Mesodermal cell (in vitro differentiated cells): ENCODE results near the gene AMIGO3.

ENCODE experiments used
- H3K27ac ChIP-seq: 2 replicates; pipeline ENCODE4 v1.7.0; 2013; ENCODE audit warnings: mild to moderate bottlenecking, low read depth, low read length, moderate library complexity; ENCODE audit not compliant: severe bottlenecking
- H3K36me3 ChIP-seq: 2 replicates; pipeline ENCODE4 v1.7.1; 2013; ENCODE audit warnings: mild to moderate bottlenecking, low read length, moderate library complexity; ENCODE audit not compliant: control insufficient read depth, insufficient read depth
- H3K4me1 ChIP-seq: one replicate; pipeline ENCODE4 v1.7.1; 2013; ENCODE audit warnings: mild to moderate bottlenecking, low read length; ENCODE audit not compliant: insufficient read depth, control insufficient read depth, poor library complexity, severe bottlenecking
- H3K4me3 ChIP-seq: 2 replicates; pipeline ENCODE4 v1.7.0; 2013; ENCODE audit warnings: low read length, control low read depth, mild to moderate bottlenecking; ENCODE audit not compliant: insufficient read depth, poor library complexity, severe bottlenecking; ENCODE audit errors: extremely low read depth
- H3K9me3 ChIP-seq: 2 replicates; pipeline ENCODE4 v1.7.1; 2013; ENCODE audit warnings: mild to moderate bottlenecking, low read length, moderate library complexity; ENCODE audit not compliant: control insufficient read depth
- WGBS, 2 experiments: methylation state at CpG; one replicate each; pipeline ENCODE4 v1.1.5; 2013; ENCODE audit warnings: missing lambda C conversion rate in 2 of 2; ENCODE audit not compliant: insufficient coverage in 2 of 2; 5-methylcytosine and 5-hydroxymethylcytosine counted together

The AMIGO3 gene

GRCh38 chr3:49717211-49717958, 2.1 kb downstream of the AMIGO3 start:
- H3K4me3 ChIP-seq = no peak overlapping the region
- 94% methylated on average over 9 to 10 of the region's 14 CpGs for WGBS, 2 experiments
- no peak overlapping the region for H3K27ac ChIP-seq
- no peaks in the 10 kb centered on the region for H3K9me3 ChIP-seq
- no peaks in the 10 kb centered on the region for H3K4me1 ChIP-seq
- H3K36me3 ChIP-seq = peaks cover 38% of the 10 kb centered on the region

DNA sequence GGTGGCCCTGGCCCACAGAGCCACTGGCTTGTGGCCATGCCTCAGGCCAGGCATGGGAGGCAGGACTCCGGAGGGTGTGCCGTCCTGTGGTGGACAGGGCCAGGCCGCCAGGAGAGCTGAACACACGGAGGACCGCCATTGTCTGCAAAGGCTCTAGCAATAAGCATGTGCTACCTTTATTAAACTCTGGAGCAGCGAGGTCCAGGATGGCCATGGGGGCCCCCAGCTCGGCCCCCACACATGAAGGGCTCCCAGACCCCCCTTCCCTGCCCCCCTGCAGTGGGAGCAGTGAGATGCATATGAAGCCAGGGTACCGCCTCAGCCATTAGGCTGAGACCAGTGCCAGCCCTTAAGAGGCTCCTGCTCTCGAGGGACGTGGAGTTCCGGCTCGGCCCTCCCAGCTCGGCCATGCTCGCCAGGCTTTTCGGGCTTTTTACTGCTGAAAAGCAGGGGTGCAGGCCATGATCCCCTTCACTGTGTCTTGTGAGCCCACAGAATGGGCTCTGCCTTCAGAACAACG, 2.7 kb downstream of the AMIGO3 start:
- WGBS, 2 experiments = 91 to 94% methylated on average over 15 of the region's 16 CpGs
- Histone ChIP-seq H3K4me3 (no peak overlapping the region), H3K27ac (no peak overlapping the region), H3K36me3 (peaks cover 33% of the 10 kb centered on the region), H3K9me3 (no peaks in the 10 kb centered on the region), H3K4me1 (no peaks in the 10 kb centered on the region)

DNA sequence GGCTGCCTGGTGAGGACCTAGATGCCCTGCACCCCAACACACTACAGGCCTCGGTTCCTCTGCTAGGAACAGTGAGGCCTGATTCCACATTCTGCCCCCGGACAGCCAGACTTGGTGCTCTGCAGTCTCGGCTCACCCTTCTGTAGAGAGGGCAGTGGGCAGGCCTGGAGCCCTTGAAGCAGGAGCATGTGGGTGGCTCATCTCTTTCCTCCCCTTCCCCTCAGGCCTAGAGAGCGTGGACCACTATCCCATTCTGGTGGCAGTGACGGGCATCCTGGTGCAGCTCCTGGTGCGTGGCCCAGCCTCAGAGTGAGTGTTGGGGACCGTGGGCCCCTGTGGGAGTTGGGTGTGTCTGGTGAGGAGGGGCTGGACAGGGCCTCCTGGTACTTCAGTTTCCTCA, 3.3 kb downstream of the AMIGO3 start:
- Histone ChIP-seq H3K4me3 (no peak overlapping the region), H3K4me1 (no peaks in the 10 kb centered on the region), H3K9me3 (no peaks in the 10 kb centered on the region), H3K27ac (no peak overlapping the region), H3K36me3 (peaks cover 27% of the 10 kb centered on the region)
- WGBS, 2 experiments = 93 to 100% methylated on average over 4 of the region's 7 CpGs

DNA sequence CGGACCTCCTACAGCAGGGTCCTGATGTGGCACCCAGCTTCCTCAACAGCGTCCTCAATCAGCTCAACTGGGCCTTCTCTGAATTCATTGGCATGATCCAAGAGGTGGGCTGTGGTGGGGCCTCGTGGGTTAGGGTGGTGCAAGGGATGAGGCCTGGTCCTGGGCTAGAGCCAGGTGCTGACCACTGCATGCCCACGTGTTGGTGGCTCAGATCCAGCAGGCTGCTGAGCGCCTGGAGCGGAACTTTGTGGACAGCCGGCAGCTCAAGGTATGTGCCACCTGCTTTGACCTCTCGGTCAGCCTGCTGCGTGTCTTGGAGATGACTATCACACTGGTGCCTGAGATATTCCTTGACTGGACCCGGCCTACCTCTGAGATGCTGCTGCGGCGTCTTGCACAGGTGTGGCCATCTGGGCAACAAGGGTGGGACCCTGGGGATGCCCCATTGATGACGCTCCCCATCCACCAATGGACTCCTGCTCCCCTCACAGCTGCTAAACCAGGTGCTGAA, 3.8 kb downstream of the AMIGO3 start:
- no peaks in the 10 kb centered on the region for H3K9me3 ChIP-seq
- no peak overlapping the region for H3K27ac ChIP-seq
- WGBS, 2 experiments = 94 to 97% methylated on average over 13 of the region's 13 CpGs
- H3K36me3 ChIP-seq = peaks cover 23% of the 10 kb centered on the region
- no peaks in the 10 kb centered on the region for H3K4me1 ChIP-seq
- H3K4me3 ChIP-seq = no peak overlapping the region

DNA sequence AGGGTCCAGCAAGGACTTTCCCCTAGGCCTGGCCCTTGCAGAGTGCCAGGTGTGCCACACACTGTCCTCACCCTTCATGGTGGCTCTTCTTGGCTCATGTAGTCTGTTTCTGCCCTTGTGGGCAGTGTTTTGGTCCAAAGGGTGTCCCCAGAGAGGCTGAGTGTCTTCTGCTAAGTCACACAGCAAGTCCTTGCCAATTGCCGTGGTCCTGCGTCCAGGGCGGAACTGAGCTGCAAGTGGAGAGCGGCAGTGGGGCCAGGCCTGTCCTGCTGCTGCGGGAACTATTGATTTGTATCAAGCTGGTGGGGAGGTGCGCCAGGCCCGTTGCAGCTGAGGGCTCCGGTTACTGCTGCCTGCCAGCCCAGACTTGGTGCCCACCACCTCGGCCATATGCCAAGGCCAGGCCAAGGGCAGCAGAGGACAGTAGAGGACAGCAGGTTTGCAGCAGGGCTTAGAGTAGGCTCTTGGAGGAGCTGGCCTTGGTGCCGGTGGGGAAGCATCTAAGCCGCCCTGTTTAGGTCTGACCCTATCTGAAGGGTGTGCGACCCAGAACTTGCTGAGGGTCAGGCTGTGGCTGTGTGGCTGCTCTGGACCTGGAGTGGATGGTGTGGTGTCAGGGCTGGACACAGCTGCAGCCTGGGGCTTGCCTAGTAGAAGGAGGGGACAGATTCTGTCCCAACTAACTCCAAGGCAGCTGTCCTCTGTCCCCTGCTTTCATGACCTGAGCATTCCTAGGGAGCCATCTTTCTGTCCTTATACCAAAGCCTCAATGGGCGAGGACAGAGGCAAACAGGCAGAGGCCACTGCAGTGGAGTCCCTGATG, 4.5 kb downstream of the AMIGO3 start:
- Histone ChIP-seq H3K27ac (no peak overlapping the region), H3K4me1 (no peaks in the 10 kb centered on the region), H3K9me3 (no peaks in the 10 kb centered on the region), H3K4me3 (no peak overlapping the region), H3K36me3 (peaks cover 18% of the 10 kb centered on the region)
- 88 to 93% methylated on average over 13 of the region's 13 CpGs for WGBS, 2 experiments

DNA sequence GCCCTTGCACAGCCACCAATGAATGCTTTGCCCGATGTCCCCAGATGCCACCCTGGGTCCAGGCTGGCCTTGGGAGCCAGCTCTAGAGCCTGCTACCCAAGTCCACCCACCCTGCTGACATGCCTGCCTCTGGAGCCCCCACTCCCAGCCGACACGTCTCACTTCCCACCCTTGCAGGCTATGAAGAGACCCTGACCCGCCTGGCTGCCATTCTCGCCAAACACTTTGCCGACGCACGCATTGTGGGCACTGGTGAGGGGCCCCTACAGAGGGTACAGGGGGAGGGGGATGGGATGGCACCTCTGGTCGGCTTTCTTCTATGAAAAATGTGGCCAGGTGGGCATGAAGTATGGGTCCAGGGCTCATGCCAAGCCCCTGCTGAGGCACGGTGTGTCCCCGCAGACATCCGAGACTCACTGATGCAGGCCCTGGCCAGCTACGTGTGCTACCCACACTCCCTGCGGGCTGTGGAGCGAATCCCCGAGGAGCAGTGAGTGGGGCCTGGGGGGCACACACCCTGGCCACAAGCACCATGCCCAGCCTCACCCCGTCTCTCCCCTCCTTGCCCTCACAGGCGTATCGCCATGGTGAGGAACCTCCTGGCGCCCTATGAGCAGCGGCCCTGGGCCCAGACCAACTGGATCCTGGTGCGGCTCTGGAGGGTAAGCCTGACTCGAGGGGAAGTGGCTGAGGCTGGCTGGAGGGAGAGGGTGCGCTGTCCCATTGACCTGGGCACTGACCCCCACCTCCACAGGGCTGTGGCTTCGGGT, 6.0 kb downstream of the AMIGO3 start:
- Histone ChIP-seq H3K4me3 (no peak overlapping the region), H3K36me3 (peaks cover 16% of the 10 kb centered on the region), H3K9me3 (no peaks in the 10 kb centered on the region), H3K4me1 (no peaks in the 10 kb centered on the region), H3K27ac (no peak overlapping the region)
- WGBS, 2 experiments = 96% methylated on average over 17 to 18 of the region's 25 CpGs

DNA sequence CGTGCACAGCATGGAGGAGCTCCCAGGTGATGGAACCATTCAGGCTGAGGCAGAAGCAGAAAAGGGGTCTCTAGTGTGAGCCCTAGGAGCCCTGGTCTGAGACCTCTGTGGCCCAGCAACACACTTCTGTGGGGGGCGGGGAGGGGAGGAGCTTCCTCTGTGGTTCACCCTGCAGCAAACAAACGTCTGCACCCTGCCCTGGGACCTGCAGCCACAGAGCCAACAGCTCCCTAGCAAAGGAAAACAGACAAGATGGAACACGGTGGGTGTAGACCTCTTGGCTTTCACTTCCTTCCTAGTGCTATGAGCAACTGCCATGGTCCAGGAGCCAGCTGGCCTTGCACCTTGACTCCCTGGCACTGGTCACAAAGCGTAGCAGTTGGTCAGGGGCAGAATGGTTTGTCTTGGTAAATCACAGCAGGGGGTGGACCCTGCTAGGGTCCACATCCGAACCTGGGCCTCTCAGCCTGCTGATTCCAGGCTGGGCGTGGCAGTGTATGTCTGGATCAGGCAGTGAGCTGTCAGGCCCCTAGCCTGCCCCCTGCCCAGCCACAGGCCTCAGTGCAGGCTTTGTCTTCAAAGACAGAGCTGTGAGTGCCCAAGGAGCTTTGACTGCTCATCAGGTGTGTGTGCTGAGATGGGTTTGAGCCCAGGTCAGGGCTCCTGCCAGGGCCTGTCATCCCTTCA, 6.7 kb downstream of the AMIGO3 start:
- no peak overlapping the region for H3K4me3 ChIP-seq
- no peaks in the 10 kb centered on the region for H3K9me3 ChIP-seq
- no peaks in the 10 kb centered on the region for H3K4me1 ChIP-seq
- 75 to 80% methylated on average over 5 to 6 of the region's 7 CpGs for WGBS, 2 experiments
- H3K27ac ChIP-seq = no peak overlapping the region
- H3K36me3 ChIP-seq = peaks cover 9% of the 10 kb centered on the region

DNA sequence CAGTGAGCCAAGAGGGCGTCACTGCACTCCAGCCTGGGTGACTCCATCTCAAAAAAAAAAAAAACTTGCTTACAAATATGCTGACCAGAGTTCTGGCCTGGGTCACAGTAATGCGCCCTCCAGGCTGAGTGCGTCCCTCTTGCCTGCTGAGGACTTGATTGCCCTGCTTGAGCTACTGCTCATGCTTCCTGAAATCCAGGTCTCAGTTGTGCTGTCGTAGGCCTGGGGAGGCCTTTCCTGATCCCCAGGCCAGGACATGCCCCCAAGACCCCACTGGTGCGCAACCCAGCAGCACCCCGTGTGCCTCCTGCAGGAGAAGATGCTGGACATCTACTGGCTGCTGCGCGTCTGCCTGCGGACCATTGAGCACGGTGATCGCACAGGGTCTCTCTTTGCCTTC, 7.3 kb downstream of the AMIGO3 start:
- Histone ChIP-seq H3K4me1 (no peaks in the 10 kb centered on the region), H3K9me3 (no peaks in the 10 kb centered on the region), H3K36me3 (peaks cover 9% of the 10 kb centered on the region), H3K4me3 (no peak overlapping the region), H3K27ac (no peak overlapping the region)
- WGBS, 2 experiments = 96 to 98% methylated on average over 11 of the region's 11 CpGs

- WGBS, 2 experiments = 97 to 100% methylated on average over 4 to 5 of the region's 5 CpGs
These were observed 8.0 kb downstream of the AMIGO3 start for GRCh38 chr3:49711489-49711888.

DNA sequence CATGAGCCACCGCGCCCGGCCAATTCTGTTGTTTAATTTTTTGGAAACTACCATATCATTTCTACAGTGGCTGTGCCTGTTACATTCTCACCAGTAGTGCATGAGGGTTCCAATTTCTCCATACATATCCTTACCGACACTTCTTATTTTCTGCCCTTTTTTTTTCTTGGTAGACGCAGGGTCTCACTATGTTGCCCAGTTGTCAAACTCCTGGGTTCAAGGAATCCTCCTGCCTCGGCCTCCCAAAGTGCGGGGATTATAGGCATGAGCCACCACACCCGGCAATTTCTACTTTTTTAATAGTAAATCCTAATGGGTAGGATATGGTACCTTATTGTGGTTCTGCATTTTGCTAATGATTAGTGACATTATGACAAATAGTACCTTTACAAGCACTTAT, 9.6 kb downstream of the AMIGO3 start:
- H3K36me3 ChIP-seq = peaks cover 6% of the 10 kb centered on the region
- no peaks in the 10 kb centered on the region for H3K4me1 ChIP-seq
- no peaks in the 10 kb centered on the region for H3K9me3 ChIP-seq
- no peak overlapping the region for H3K27ac ChIP-seq
- no peak overlapping the region for H3K4me3 ChIP-seq
- WGBS, 2 experiments = 92 to 96% methylated on average over 3 to 6 of the region's 8 CpGs

More at GRCh38 chr3:49711489-49711888, 8.0 kb downstream of the AMIGO3 start:
- Histone ChIP-seq H3K4me3 (no peak overlapping the region), H3K36me3 (peaks cover 3% of the 10 kb centered on the region), H3K9me3 (no peaks in the 10 kb centered on the region), H3K27ac (no peak overlapping the region), H3K4me1 (no peaks in the 10 kb centered on the region)
